ENCODE data around the gene LSAMP. TPM values are rescaled to one million over a fixed set of nuclear protein-coding genes. Genes with fewer than 3 reads are reported as not detected.

Gene LSAMP
- polyA plus RNA-seq, 3 donors = not detected

- Histone ChIP-seq H3K79me2 (ENCODE audit: insufficient read depth, low read length) (no peaks in the 10 kb centered on the region), H3K4me2 (replicated peaks; ENCODE audit: extremely low read depth, low read length, poor library complexity, severe bottlenecking) (no peak overlapping the region), H3K4me1 (ENCODE audit: control insufficient read depth in 1 of 2, insufficient read depth in 2 of 2, low read length in 2 of 2) (no peaks in the 10 kb centered on the region), H4K20me1 (ENCODE audit: insufficient read depth, low read length) (no peaks in the 10 kb centered on the region), H3K4me3 (replicated peaks in 1 of 3; ENCODE audit: low read depth in 2 of 3, low read length in 3 of 3) (no peak overlapping the region), H3K27me3 (ENCODE audit: control insufficient read depth in 2 of 2, insufficient read depth in 2 of 2, low read length in 2 of 2) (no peaks in the 10 kb centered on the region), H3K27ac (ENCODE audit: low read depth in 1 of 2, low read length in 2 of 2) (no peak overlapping the region), H3K9me3 (replicated peaks in 1 of 2; ENCODE audit: control insufficient read depth in 1 of 2, insufficient read depth in 1 of 2, low read length in 2 of 2) (peaks cover 6 to 10% of the 10 kb centered on the region in 2 donors), H3K36me3 (replicated peaks in 1 of 2; ENCODE audit: control insufficient read depth in 1 of 2, insufficient read depth in 2 of 2, low read length in 2 of 2) (no peaks in the 10 kb centered on the region), H2AFZ (ENCODE audit: insufficient read depth, low read depth, low read length, poor library complexity, severe bottlenecking) (no peak overlapping the region), H3K9ac (ENCODE audit: insufficient read depth, low read length, poor library complexity, severe bottlenecking) (no peak overlapping the region)
- Mint-ChIP-seq H3K4me3 (no peak overlapping the region), H3K36me3 (no peaks in the 10 kb centered on the region), H3K9me3 (peaks cover 0 to 9% (median 3%) of the 10 kb centered on the region in 7 donors), H3K27ac (no peak overlapping the region), H3K4me1 (no peaks in the 10 kb centered on the region), H3K27me3 (ENCODE audit: low read depth in 3 of 3) (no peaks in the 10 kb centered on the region)
- no peak for DNase-seq
- WGBS (ENCODE audit: insufficient coverage) = no CpG with 5 or more reads among the region's 3 CpGs
- intact Hi-C loops (cut with micrococcal nuclease) = no loop called here
- no peak for TF ChIP-seq CTCF (IDR thresholded peaks at IDR 0.05)
Measured at GRCh38 chr3:116469546-116469945, 24.3 kb upstream of the LSAMP start.

GRCh38 chr3:116464276-116464798 lies 19.1 kb upstream of the LSAMP start:
- H3K27ac Mint-ChIP-seq = no peak overlapping the region
- Histone ChIP-seq H3K4me1 (ENCODE audit: control insufficient read depth in 1 of 2, insufficient read depth in 2 of 2, low read length in 2 of 2) (no peaks in the 10 kb centered on the region), H3K9me3 (replicated peaks in 1 of 2; ENCODE audit: control insufficient read depth in 1 of 2, insufficient read depth in 1 of 2, low read length in 2 of 2) (peaks cover 0 to 4% of the 10 kb centered on the region in 2 donors), H2AFZ (ENCODE audit: insufficient read depth, low read depth, low read length, poor library complexity, severe bottlenecking) (no peak overlapping the region), H3K27me3 (ENCODE audit: control insufficient read depth in 2 of 2, insufficient read depth in 2 of 2, low read length in 2 of 2) (no peaks in the 10 kb centered on the region), H3K4me2 (replicated peaks; ENCODE audit: extremely low read depth, low read length, poor library complexity, severe bottlenecking) (no peak overlapping the region), H3K9ac (ENCODE audit: insufficient read depth, low read length, poor library complexity, severe bottlenecking) (no peak overlapping the region), H4K20me1 (ENCODE audit: insufficient read depth, low read length) (no peaks in the 10 kb centered on the region), H3K79me2 (ENCODE audit: insufficient read depth, low read length) (no peaks in the 10 kb centered on the region), H3K36me3 (replicated peaks in 1 of 2; ENCODE audit: control insufficient read depth in 1 of 2, insufficient read depth in 2 of 2, low read length in 2 of 2) (no peaks in the 10 kb centered on the region), H3K27ac (ENCODE audit: low read depth in 1 of 2, low read length in 2 of 2) (no peak overlapping the region), H3K4me3 (replicated peaks in 1 of 3; ENCODE audit: low read depth in 2 of 3, low read length in 3 of 3) (no peak overlapping the region)
- H3K4me3 Mint-ChIP-seq = no peak overlapping the region
- no peaks in the 10 kb centered on the region for H3K27me3 Mint-ChIP-seq (ENCODE audit: low read depth in 3 of 3)
- no peak for TF ChIP-seq CTCF (IDR thresholded peaks at IDR 0.05)
- H3K36me3 Mint-ChIP-seq = no peaks in the 10 kb centered on the region
- no peaks in the 10 kb centered on the region for H3K4me1 Mint-ChIP-seq
- intact Hi-C loops (cut with micrococcal nuclease) = no loop called here
- peaks cover 0 to 9% (median 4%) of the 10 kb centered on the region in 7 donors for H3K9me3 Mint-ChIP-seq
- DNase-seq = no peak
- no CpG with 5 or more reads among the region's 1 CpG for WGBS (ENCODE audit: insufficient coverage)
